Stomach (tissue), 9 donors: ENCODE results near the gene ZBED6. TPM values are rescaled to one million over a fixed set of nuclear protein-coding genes. Genes with fewer than 3 reads are reported as not detected.

Source experiments
- DNase-seq, 2 donors: peaks; one replicate each; pipeline versions ENCODE4 v3.0.0 to v3.0.0-alpha.2; 2013 to 2019
- H3K27ac ChIP-seq, 5 donors: fragments of 200-600 bp in 4 of 5; sonication (generic) in 4 of 5; one replicate each; pipeline ENCODE4 v1.5.1; 2013 to 2019; ENCODE audit warnings: mild to moderate bottlenecking in 1 of 5, moderate library complexity in 1 of 5
- H3K27me3 ChIP-seq, 3 donors: fragments of 200-600 bp; sonication (generic); one replicate each; pipeline ENCODE4 v1.5.1; 2017 to 2019; ENCODE audit warnings: mixed run types in 1 of 3
- H3K36me3 ChIP-seq, 4 donors: fragments of 200-600 bp; sonication (generic); 1 replicate in 3 of 4; 2 replicates in 1 of 4; pipeline ENCODE4 v1.5.1; 2016 to 2019
- H3K4me1 ChIP-seq, 4 donors: fragments of 200-600 bp; sonication (generic); one replicate each; pipeline ENCODE4 v1.5.1; 2016 to 2019
- H3K4me3 ChIP-seq, 4 donors: fragments of 200-600 bp; sonication (generic) in 3 of 4; one replicate each; pipeline ENCODE4 v1.5.1; 2016 to 2019; ENCODE audit warnings: mild to moderate bottlenecking in 1 of 4
- H3K9me3 ChIP-seq, 4 donors: fragments of 200-600 bp; sonication (generic); one replicate each; pipeline ENCODE4 v1.5.1; 2016 to 2019
- CTCF ChIP-seq, 7 experiments: fragments of 450-650 bp in 4 of 7; fragments of 200-600 bp in 3 of 7; sonication (generic) in 3 of 7; IDR thresholded peaks; one replicate each; pipeline ENCODE4 v1.5.1; 2016 to 2019; ENCODE audit warnings: antibody characterized with exemption in 7 of 7, control low read depth in 2 of 7, mild to moderate bottlenecking in 1 of 7
- EP300 ChIP-seq: sonication (generic); formaldehyde crosslinking; IDR thresholded peaks from one replicate; pipeline ENCODE4 v1.6.1; 2017; ENCODE audit warnings: antibody characterized with exemption
- POLR2A ChIP-seq, 4 donors: fragments of 450-650 bp; IDR thresholded peaks; one replicate each; pipeline ENCODE4 v1.6.1; 2016; ENCODE audit warnings: antibody characterized with exemption in 4 of 4, control low read depth in 2 of 4, mild to moderate bottlenecking in 1 of 4, moderate library complexity in 1 of 4
- POLR2AphosphoS5 ChIP-seq, 3 donors: sonication (generic); formaldehyde crosslinking; IDR thresholded peaks; one replicate each; pipeline ENCODE4 v1.6.1; 2016; ENCODE audit warnings: antibody characterized with exemption in 3 of 3
- WGBS, 5 donors: extraction: QIAGEN DNeasy Blood & Tissue Kit in 3 of 5; methylation state at CpG; one replicate each; pipeline versions ENCODE4 v1.1.5 to v1.1.7; 2013 to 2018; 5-methylcytosine and 5-hydroxymethylcytosine counted together
- intact Hi-C: fragments of 100-400 bp; cut with DNase I; formaldehyde crosslinking; loops from one replicate; pipeline ENCODE4 v1.15.1; 2023; ENCODE audit warnings: low total_unique reads
- polyA plus RNA-seq, 3 donors: library from polyadenylated mRNA; stranded (reverse); fragments of 200-250 nt; gene quantifications; one replicate each; pipeline ENCODE4 v1.2.3, GENCODE V29; 2013
- total RNA-seq, 5 donors: library from RNA; depleted of rRNA; stranded (reverse); fragments of >200 nt; gene quantifications; one replicate each; pipeline versions ENCODE4 v1.1.0 to v1.2.3, GENCODE V29; 2014 to 2016
- donor health status: healthy with polysubstance abuse.
- donor health status: Bipolar disorder and iron deficiency.
- donor health status: healthy.

The ZBED6 gene
- total and polyA plus RNA-seq, 8 donors, result 0.13 to 38.6 (median 15.4) TPM

- DNase-seq, result no peak
- intact Hi-C loops, result no loop called here
- Histone ChIP-seq H3K4me3 (no peak overlapping the region), H3K9me3 (no peaks in the 10 kb centered on the region), H3K4me1 (peaks cover under 1 to 60% (median 31%) of the 10 kb centered on the region in 4 donors), H3K36me3 (peaks cover 3 to 67% (median 63%) of the 10 kb centered on the region in 4 donors), H3K27ac (no peak overlapping the region), H3K27me3 (no peaks in the 10 kb centered on the region)
- 97 to 99% (median 98%) methylated on average over 7 of the region's 7 CpGs for WGBS, 5 donors
- TF ChIP-seq EP300 (no peak), POLR2A (IDR thresholded peaks at IDR 0.05) (no peak), POLR2AphosphoS5 (IDR thresholded peaks at IDR 0.05) (no peak), CTCF (IDR thresholded peaks at IDR 0.05) (no peak)
These were observed 10.3 kb downstream of the ZBED6 start for GRCh38 chr1:203805689-203806088.

- TF ChIP-seq POLR2A (IDR thresholded peaks at IDR 0.05), result no peak
- no peak for TF ChIP-seq EP300
- no peak for TF ChIP-seq CTCF (IDR thresholded peaks at IDR 0.05)
- TF ChIP-seq POLR2AphosphoS5 (IDR thresholded peaks at IDR 0.05), result no peak
- intact Hi-C loops, result no loop called here
These were observed 11.8 kb downstream of the ZBED6 start for GRCh38 chr1:203807196-203807595.

DNA sequence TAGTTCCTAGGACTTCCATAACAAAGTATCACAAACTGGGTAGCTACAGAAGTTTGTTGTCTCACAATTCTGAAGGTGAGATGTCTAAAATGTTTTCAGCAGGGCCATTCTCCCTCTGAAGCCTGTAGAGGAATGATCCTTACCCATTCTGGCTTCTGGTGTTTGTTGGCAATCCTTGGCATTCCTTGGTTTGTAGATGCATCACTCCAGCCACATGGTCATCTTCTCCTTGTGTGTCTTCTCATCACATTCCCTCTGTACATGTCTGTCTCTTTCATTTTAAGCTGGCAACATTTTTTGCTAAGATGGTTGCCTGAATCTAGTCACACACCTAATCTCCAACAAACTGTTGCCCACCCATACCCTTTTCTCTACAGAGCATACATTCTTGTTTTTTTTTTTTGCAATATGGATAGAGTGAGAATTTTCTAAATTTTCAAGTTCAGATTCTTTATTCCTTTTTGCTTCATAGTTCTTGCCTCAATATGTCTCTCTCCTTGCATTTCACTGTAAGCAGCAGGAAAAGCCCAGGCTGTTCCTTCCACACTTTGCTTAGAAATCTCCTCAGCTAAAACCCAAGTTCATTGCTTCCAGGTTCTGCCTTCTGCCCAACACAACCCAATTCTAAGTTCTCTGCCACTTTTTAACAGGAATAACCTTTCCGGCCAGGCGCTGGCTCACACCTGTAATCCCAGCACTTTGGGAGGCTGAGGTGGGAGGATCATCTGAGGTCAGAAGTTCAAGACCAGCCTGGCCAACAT is 18.3 kb downstream of the ZBED6 start:
- TF ChIP-seq EP300, result no peak
- no peaks in the 10 kb centered on the region for H3K27me3 ChIP-seq
- H3K27ac ChIP-seq, result no peak overlapping the region
- no peaks in the 10 kb centered on the region for H3K9me3 ChIP-seq
- WGBS, 5 donors, result 87 to 100% (median 97%) methylated on average over 2 of the region's 2 CpGs
- peaks cover 0 to 21% (median under 1%) of the 10 kb centered on the region in 4 donors for H3K4me1 ChIP-seq
- no peak overlapping the region for H3K4me3 ChIP-seq
- intact Hi-C loops, result no loop called here
- H3K36me3 ChIP-seq, result peaks cover 26 to 89% (median 78%) of the 10 kb centered on the region in 4 donors
- DNase-seq, result no peak

More at GRCh38 chr1:203807196-203807595, 11.8 kb downstream of the ZBED6 start:
- Histone ChIP-seq H3K27ac (peak overlapping the region in 2 of 5 donors; percentile 12 to 38), H3K9me3 (no peaks in the 10 kb centered on the region), H3K27me3 (no peaks in the 10 kb centered on the region), H3K4me1 (peaks cover 0 to 53% (median 22%) of the 10 kb centered on the region in 4 donors), H3K36me3 (peaks cover 3 to 80% (median 72%) of the 10 kb centered on the region in 4 donors), H3K4me3 (no peak overlapping the region)
- DNase-seq, result no peak
- WGBS, 5 donors, result 50 to 82% (median 70%) methylated on average over 2 of the region's 2 CpGs

GRCh38 chr1:203818399-203818798 is 23.0 kb downstream of the ZBED6 start:
- Histone ChIP-seq H3K4me1 (peaks cover 0 to 16% (median 7%) of the 10 kb centered on the region in 4 donors), H3K27ac (no peak overlapping the region), H3K36me3 (peaks cover 56 to 95% (median 91%) of the 10 kb centered on the region in 4 donors)

More at GRCh38 chr1:203818399-203818798, 23.0 kb downstream of the ZBED6 start:
- Histone ChIP-seq H3K4me3 (no peak overlapping the region), H3K9me3 (no peaks in the 10 kb centered on the region), H3K27me3 (no peaks in the 10 kb centered on the region)
- intact Hi-C loops, result no loop called here
- no peak for DNase-seq
- no peak for TF ChIP-seq POLR2AphosphoS5 (IDR thresholded peaks at IDR 0.05)
- no peak for TF ChIP-seq EP300
- no peak for TF ChIP-seq CTCF (IDR thresholded peaks at IDR 0.05)
- no peak for TF ChIP-seq POLR2A (IDR thresholded peaks at IDR 0.05)
- 87 to 95% (median 93%) methylated on average over 6 of the region's 6 CpGs for WGBS, 5 donors
